Caco-2 (cell line): ENCODE data around the gene DIP2B. TPM values are rescaled to one million over a fixed set of nuclear protein-coding genes. Genes with fewer than 3 reads are reported as not detected.

Source experiments
- BruUV-seq: library from RNA; stranded (reverse); fragments of 400-500 nt; replicated peaks from 2 replicates; lab custom pipeline; 2021; lab: Mats Ljungman, UMichigan
- CTCF ChIA-PET: fragments of 300-600 bp; sonication (Branson Sonifier 250); formaldehyde crosslinking; loops from one replicate; lab custom pipeline; 2022; ENCODE audit warnings: antibody characterized with exemption; lab: Charles Lee
- POLR2A ChIA-PET: fragments of 300-600 bp; sonication (Branson Sonifier 250); formaldehyde crosslinking; loops from one replicate; lab custom pipeline; 2022; ENCODE audit warnings: antibody characterized with exemption; lab: Charles Lee
- DNase-seq, 2 experiments: peaks; one replicate each; pipeline versions ENCODE4 v3.0.0 to v3.0.0-alpha.2; 2020 to 2022
- H3K27me3 ChIP-seq: replicated peaks from 2 replicates; pipeline ENCODE4 v1.6.0; 2011; ENCODE audit warnings: low read length; ENCODE audit not compliant: control insufficient read depth, insufficient read depth
- H3K36me3 ChIP-seq: 2 replicates; pipeline ENCODE4 v1.5.1; 2011; ENCODE audit warnings: low read length; ENCODE audit not compliant: control insufficient read depth, insufficient read depth
- H3K4me1 ChIP-seq: fragments of 250-450 bp; sonication (Bioruptor Pico); 2 replicates; pipeline ENCODE4 v1.5.1; 2020; ENCODE audit warnings: mild to moderate bottlenecking
- H3K4me3 ChIP-seq: 2 replicates; pipeline ENCODE4 v1.5.1; 2011; ENCODE audit warnings: low read depth, mild to moderate bottlenecking, control low read depth, low read length
- H3K9me3 ChIP-seq: fragments of 250-450 bp; sonication (Bioruptor Pico); 2 replicates; pipeline ENCODE4 v1.5.1; 2020; ENCODE audit warnings: mild to moderate bottlenecking, moderate library complexity
- H3K27ac Mint-ChIP-seq: one replicate; pipeline ENCODE4 v1.8.0; 2022; ENCODE audit warnings: mixed read lengths; ENCODE audit not compliant: unreplicated experiment
- H3K27me3 Mint-ChIP-seq: one replicate; pipeline ENCODE4 v1.8.0; 2022; ENCODE audit warnings: mixed read lengths; ENCODE audit not compliant: insufficient read depth, unreplicated experiment
- H3K36me3 Mint-ChIP-seq: one replicate; pipeline ENCODE4 v1.8.0; 2022; ENCODE audit warnings: mild to moderate bottlenecking, mixed read lengths; ENCODE audit not compliant: insufficient read depth, unreplicated experiment
- H3K4me1 Mint-ChIP-seq: one replicate; pipeline ENCODE4 v1.8.0; 2022; ENCODE audit warnings: low read depth, mixed read lengths; ENCODE audit not compliant: unreplicated experiment
- H3K4me3 Mint-ChIP-seq: one replicate; pipeline ENCODE4 v1.8.0; 2022; ENCODE audit warnings: mild to moderate bottlenecking, moderate library complexity, mixed read lengths; ENCODE audit not compliant: unreplicated experiment
- H3K9me3 Mint-ChIP-seq: one replicate; pipeline ENCODE4 v1.8.0; 2022; ENCODE audit warnings: mixed read lengths; ENCODE audit not compliant: unreplicated experiment
- CTCF ChIP-seq, 2 experiments: fragments of 200-600 bp in 1 of 2; IDR thresholded peaks; 1 replicate in 1 of 2; 2 replicates in 1 of 2; pipeline versions ENCODE4 v1.5.1 to v1.8.0; 2011 to 2022; ENCODE audit warnings: antibody characterized with exemption in 1 of 2, control low read depth in 1 of 2, inconsistent platforms in 1 of 2, low read depth in 1 of 2, low read length in 1 of 2, mild to moderate bottlenecking in 1 of 2, moderate library complexity in 1 of 2; ENCODE audit not compliant: insufficient read depth in 1 of 2, severe bottlenecking in 1 of 2, unreplicated experiment in 1 of 2
- intact Hi-C: fragments of 100-400 bp; cut with micrococcal nuclease; formaldehyde crosslinking; loops from one replicate; pipeline ENCODE4 v1.10.0; 2022; ENCODE audit not compliant: unreplicated experiment
- total RNA-seq: library from RNA; stranded (reverse); gene quantifications from 2 replicates; pipeline ENCODE4 v1.2.3, GENCODE V29; 2022

Gene DIP2B
- total RNA-seq, 1 experiment from 2014 or later, result 32.7 TPM

- Mint-ChIP-seq H3K9me3 (no peaks in the 10 kb centered on the region), H3K4me3 (no peak overlapping the region), H3K36me3 (peaks cover 11% of the 10 kb centered on the region), H3K4me1 (peaks cover 31% of the 10 kb centered on the region), H3K27ac (peak overlapping the region; percentile 56), H3K27me3 (no peaks in the 10 kb centered on the region)
- Histone ChIP-seq H3K36me3 (peaks cover 1% of the 10 kb centered on the region; the same call in 1 of the 2 replicates), H3K9me3 (no peaks in the 10 kb centered on the region), H3K27me3 (no peaks in the 10 kb centered on the region), H3K4me3 (no peak overlapping the region), H3K4me1 (peaks cover 13% of the 10 kb centered on the region)
- no TSS peak for BruUV-seq
- intact Hi-C loops, result no loop called here
- POLR2A ChIA-PET, result no interaction called here
- no peak for TF ChIP-seq CTCF (IDR thresholded peaks at IDR 0.05; ENCODE audit: insufficient read depth in 1 of 2, low read depth in 1 of 2, low read length in 1 of 2, severe bottlenecking in 1 of 2, unreplicated experiment in 1 of 2)
- CTCF ChIA-PET, result interaction anchor here (0.8 kb wide), 1 partner anchor 9 kb away, joined by 3 read pairs; no protein-coding TSS in a partner anchor
- DNase-seq, result no peak
Observed at GRCh38 chr12:50647031-50647430, 142.2 kb downstream of the DIP2B start.

GRCh38 chr12:50647479-50647878, 142.7 kb downstream of the DIP2B start:
- Mint-ChIP-seq H3K9me3 (no peaks in the 10 kb centered on the region), H3K4me3 (no peak overlapping the region), H3K27ac (peak overlapping the region; percentile 56), H3K4me1 (peaks cover 28% of the 10 kb centered on the region), H3K36me3 (peaks cover 8% of the 10 kb centered on the region), H3K27me3 (no peaks in the 10 kb centered on the region)
- Histone ChIP-seq H3K36me3 (peaks cover 1% of the 10 kb centered on the region; the same call in 1 of the 2 replicates), H3K4me1 (peaks cover 11% of the 10 kb centered on the region), H3K27me3 (no peaks in the 10 kb centered on the region), H3K9me3 (no peaks in the 10 kb centered on the region), H3K4me3 (no peak overlapping the region)
- ChIA-PET POLR2A (no interaction called here), CTCF (no interaction called here)
- BruUV-seq, result no TSS peak
- intact Hi-C loops, result no loop called here
- no peak for DNase-seq
- no peak for TF ChIP-seq CTCF (IDR thresholded peaks at IDR 0.05; ENCODE audit: insufficient read depth in 1 of 2, low read depth in 1 of 2, low read length in 1 of 2, severe bottlenecking in 1 of 2, unreplicated experiment in 1 of 2)

DNA sequence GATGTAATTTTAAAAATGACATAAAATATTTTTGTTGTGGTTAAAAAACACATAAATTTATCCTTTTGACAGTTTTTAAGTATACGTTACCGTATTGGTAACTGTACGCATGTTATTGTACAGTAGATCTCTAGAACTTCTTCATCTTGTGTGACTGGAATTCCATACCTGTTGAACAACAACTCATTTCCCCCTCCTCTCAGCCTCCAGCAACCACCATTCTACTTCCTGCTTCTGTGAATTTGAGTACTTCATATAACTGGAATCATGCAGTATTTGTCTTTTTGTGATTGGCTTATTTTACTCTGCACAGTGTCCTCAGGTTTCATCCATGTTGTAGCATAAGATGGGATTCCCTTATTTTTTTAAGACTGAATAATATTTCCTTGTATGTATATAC, 145.5 kb downstream of the DIP2B start:
- no peak overlapping the region for H3K4me3 Mint-ChIP-seq
- Histone ChIP-seq H3K36me3 (peaks cover 1% of the 10 kb centered on the region; the same call in 1 of the 2 replicates), H3K9me3 (no peaks in the 10 kb centered on the region), H3K27me3 (no peaks in the 10 kb centered on the region), H3K4me1 (peaks cover 11% of the 10 kb centered on the region), H3K4me3 (no peak overlapping the region)
- no TSS peak for BruUV-seq
- ChIA-PET POLR2A (no interaction called here), CTCF (no interaction called here)
- H3K9me3 Mint-ChIP-seq, result no peaks in the 10 kb centered on the region
- intact Hi-C loops, result no loop called here
- no peak overlapping the region for H3K27ac Mint-ChIP-seq
- peaks cover 27% of the 10 kb centered on the region for H3K4me1 Mint-ChIP-seq
- TF ChIP-seq CTCF (IDR thresholded peaks at IDR 0.05; ENCODE audit: insufficient read depth in 1 of 2, low read depth in 1 of 2, low read length in 1 of 2, severe bottlenecking in 1 of 2, unreplicated experiment in 1 of 2), result no peak
- H3K27me3 Mint-ChIP-seq, result no peaks in the 10 kb centered on the region
- DNase-seq, result no peak
- peaks cover 8% of the 10 kb centered on the region for H3K36me3 Mint-ChIP-seq
